ENCODE data around the gene CCDC87.
A peak's percentile ranks its signal among the peaks of the same experiment; 100 is the strongest.
"Not testable (repeated sequence)": the region's sequence is repeated elsewhere in the genome, so short reads cannot be mapped to it uniquely, and the experiment has no call there.

CCDC87 gene

DNA sequence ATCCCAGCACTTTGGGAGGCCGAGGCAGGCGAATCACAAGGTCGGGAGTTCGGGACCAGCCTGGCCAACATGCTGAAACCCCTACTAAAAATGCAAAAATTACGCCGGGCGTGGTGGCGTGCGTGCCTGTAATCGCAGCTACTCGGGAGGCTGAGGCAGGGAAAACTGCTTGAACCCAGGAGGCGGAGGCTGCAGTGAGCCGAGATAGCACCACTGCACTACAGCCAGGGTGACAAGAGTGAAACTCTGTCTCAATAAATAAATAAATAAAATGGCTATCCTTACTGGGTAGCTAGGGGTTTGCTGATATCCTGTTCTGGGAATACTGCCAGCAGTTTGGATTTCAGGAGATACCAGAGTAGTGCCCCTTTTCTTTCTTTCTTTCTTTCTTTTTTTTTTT lies 21.2 kb upstream of the CCDC87 start:
- DNase-seq: no peak

GRCh38 chr11:66612458-66612857 lies 19.6 kb upstream of the CCDC87 start:
- no peak for DNase-seq

DNA sequence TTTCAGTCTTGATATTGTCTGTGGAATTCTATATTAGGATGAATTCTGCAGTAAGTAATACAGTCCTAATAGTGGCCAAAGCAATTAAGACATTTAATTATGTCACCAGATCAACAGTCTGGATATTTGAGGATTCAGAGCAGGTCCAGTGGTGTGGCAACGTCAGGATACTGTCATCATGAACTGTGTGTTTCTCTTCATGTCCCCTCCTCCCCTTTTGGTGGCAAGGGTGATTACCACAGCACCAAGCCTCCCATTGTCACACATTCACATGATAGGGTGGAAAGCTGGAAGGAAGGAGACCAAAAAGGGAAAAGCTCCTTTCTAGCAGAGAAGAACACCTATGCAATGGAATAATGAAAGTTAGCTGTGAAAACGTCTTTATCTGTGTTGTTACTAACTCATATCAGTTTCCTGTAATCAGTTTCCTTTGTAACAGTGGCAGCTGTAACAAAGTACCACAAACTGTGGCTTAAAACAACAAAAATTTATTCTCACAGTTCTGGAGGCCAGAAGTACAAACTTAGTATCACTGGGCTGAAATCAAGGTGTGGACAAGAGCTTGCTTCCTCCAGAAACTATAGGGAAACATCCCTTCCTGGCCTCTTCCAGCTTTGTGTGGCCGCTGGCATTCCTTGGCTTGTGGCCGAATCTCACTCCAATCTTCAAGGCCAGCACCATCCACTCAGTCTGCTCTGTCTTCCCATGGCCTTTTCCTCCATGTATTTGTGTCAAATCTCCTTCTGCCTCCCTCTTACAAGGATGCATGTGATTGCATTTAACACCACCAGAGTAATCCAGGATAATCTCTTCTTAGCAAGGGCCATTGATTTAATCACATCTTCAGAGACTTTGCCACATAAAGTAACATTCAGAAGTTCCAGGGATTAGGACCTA lies 17.1 kb upstream of the CCDC87 start:
- no peak for DNase-seq

DNA sequence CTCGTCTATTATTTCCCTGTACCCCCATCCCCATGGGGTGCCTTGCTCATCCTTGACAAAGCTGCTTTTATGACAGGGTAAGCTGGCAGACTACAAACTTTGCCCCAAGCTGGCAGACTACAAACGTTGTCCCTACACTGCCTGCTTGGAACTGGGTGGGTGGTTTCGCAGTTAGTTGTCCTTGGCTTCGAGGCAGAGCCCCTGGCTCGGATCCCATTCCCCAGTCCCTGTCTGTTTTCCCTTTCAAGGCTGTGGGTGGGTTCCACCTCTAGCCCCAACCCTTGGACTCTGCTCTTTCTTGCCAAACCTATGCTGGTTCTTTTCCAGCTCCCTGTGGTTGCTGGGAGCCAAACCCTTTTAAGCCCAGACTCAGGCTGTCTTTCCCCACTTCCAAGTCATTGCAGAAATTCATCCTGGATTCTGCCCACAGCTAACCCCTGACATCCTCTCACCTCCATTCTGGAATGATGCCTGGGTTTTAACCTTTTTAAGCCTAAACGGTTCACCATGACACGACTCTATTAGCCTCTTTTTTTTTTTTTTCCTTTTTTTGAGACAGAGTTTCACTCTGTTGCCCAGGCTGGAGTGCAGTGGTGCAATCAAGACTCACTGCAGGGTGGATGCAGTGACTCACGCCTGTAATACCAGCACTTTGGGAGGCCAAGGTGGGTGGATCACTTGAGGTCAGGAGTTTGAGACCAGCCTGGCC lies 14.4 kb upstream of the CCDC87 start:
- no peak for DNase-seq

DNA sequence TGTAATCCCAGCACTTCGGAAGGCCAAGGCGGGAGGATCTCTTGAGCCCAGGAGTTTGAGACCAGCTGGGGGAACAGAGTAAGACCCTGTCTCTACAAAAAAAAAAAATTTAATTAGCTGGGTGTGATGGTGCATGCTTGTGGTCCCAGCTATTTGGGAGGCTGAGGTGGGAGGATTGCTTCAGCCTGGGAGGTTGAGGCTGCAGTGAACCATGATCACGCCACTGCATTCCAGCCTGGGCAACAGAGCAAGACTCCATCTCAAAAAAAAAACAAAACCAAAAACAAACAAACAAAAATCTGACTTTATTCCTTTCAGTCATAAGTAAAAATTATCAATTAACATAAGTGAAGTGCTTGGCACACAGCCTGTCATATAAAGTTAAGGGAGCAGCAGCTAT lies 13.7 kb upstream of the CCDC87 start:
- not testable (repeated sequence) for DNase-seq

DNA sequence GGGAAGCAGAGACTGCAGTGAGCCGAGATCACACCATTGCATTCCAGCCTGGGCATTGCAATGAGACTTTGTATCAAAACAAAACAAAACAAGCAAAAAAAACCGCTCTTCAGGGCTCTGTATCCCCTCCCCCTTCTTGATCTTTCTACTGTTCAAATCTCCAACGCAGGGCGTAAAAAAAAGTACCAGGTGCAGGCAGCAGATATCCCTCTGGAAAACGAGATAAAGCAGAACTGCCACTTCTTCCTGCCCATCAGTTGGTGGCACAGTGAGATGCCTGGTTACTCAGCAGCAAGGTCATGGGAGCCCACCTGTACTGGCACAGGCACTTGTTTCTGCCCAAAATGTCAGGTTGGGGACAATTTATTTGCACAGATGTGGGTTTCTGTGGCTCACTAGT lies 11.3 kb upstream of the CCDC87 start:
- DNase-seq: no peak

GRCh38 chr11:66603072-66603471 lies 10.2 kb upstream of the CCDC87 start:
- DNase-seq: no peak

GRCh38 chr11:66600631-66601233 lies 7.9 kb upstream of the CCDC87 start:
- DNase-seq: no peak

DNA sequence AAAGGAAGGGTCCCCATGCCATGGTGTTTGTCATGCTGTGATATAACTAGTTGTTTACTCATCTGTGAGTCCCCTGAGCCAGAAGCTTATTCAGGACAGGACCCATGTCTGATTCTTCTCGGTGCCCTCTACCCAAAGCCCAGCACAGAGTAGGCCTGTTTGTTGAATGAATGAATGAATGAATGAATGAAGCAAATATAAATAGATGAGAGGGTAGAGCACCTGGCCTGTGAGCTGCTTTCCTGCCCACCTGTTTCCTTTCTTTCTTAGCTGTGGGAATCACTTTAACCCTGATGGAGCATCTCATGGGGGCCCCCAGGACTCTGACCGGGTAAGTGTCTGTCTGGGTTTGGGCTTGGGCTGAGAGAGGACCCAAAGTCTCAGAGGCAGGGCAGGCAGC lies 7.4 kb upstream of the CCDC87 start:
- DNase-seq: no peak

DNA sequence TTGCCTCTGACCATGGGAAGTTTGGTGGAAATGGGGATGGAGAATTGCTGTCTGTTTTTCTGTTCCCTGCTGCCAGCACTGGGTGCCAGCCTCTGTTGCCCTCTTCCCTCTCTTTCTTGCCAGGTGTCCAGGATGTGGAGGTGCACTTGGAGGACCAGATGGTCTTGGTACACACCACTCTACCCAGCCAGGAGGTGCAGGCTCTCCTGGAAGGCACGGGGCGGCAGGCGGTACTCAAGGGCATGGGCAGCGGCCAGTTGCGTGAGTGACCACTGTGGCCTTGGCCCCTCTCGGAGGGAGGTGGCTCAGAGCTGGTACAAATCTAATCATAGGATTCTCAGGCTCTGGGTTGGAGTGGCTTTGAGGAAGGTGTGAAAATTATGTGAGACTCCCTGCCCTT lies 6.1 kb upstream of the CCDC87 start:
- no peak for DNase-seq

- DNase-seq: no peak
Observed at GRCh38 chr11:66595245-66595904, 2.5 kb upstream of the CCDC87 start.

- DNase-seq: no peak
Observed at GRCh38 chr11:66593650-66594049, 787 bp upstream of the CCDC87 start.

- no peak for DNase-seq
Observed at GRCh38 chr11:66593303-66593635, 406 bp upstream of the CCDC87 start.

DNA sequence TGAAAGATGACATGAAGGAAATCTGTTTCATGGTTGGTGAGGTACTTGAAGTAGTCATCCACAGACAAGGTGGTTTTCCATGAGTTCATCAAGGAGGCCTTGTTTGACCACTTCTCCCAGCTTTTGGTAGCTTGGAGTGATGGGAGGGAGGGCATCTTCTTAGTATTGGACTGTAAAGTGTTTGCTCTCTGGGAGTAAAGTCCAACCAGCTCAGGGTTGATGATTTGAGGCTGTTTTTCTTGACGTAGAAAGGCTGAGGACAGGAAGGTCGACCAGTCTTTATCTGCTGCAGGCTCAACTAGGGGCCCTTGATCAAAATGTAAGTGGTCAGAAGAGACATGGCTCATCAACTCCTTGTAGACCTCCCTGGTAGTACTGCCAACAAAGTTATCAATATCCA lies 1.7 kb downstream of the CCDC87 start:
- no peak for DNase-seq

DNA sequence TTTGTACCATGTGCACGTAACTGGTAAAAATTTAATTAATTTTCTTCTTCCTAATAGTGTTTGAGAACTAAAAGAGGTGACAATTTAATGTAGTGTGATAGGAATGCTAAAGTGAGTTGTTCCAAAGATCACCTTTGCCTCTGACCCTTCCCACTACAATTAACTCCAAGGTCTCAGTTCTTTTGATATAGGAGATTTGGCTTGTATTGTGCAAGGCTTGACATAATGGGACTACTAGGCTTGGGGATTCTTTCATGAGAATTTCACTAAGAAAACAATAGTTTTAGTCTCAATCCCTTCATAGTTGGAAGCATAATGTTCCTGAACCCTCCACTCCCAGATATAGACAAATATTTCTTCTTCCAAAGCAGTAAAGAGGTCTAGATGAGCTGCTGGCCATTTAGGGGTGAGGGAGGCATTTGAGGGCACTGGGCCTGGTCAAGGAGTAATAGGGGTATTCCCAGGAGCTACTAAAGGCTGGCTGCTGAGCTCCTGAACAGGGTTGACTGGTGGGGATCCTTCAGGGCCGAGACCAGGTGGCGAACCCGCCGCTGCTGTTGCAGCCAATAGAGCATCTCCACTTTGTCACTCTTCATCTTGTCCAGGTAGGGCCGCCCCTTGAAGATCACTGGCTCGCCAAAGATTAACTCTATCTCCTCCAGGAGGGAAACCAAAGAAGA lies 2.7 kb downstream of the CCDC87 start:
- no peak for DNase-seq

DNA sequence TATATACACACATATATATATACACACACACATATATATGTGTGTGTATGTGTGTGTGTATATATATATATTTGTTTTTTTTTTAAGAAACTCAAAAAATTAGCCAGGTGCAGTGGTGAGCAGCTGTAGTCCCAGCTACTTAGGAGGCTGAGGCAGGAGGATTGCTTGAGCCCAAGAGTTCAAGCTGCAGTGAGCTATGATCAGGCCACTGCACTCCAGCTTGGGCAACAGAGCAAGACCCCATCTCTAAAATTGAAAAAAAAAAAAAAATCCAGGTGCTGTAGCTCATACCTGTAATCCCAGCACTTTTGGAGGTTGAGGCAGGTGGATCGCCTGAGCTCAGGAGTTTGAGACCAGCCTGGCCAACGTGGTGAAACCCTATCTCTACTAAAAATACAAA lies 3.5 kb downstream of the CCDC87 start:
- not testable (repeated sequence) for DNase-seq

DNA sequence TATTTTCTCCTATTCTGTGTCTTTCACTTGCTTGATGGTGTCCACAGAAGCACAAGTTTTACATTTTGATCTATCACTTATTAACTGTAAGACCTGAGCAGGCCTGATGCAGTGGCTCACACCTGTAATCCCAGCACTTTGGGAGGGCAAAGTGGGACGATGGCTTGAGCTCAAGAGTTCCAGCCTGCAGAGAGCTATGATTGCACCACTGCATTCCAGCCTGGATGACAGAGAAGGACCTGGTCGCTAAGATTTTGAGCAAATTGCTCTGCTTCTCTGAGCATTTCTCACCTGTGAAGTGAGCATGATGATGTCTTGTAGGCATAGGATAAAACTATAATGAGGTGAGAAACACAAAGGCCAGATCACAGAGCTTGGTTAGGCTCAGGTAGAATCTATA lies 6.7 kb downstream of the CCDC87 start:
- DNase-seq: no peak

- not testable (repeated sequence) for DNase-seq
Observed at GRCh38 chr11:66585447-66585846, 7.4 kb downstream of the CCDC87 start.

DNA sequence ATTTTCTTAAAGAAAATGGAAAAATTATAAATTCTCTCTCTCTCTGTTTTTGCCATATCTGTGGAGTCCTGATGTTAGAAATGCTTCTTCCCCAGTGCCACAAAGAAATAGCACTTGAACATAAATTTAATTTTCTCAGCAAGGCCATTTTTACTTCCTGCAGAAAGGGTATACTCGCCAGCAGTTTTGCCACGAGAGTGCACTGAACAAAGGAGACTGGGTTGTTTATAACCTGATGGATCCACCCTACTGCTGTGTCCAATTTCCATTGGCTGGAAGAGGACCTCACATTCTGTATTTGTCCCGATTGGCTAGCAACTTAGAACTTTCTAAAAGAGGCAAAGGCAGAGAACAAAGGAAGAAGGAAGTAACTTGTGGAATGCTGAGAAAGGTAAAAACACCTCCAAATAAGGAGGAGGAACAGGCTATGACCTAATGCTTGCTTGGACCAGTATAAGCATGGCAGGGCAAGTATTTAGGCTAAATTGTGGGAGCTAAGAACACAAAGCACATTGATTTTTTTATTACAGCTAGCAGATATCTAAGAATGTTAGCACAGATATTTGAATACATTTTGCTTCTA lies 10.2 kb downstream of the CCDC87 start:
- not testable (repeated sequence) for DNase-seq

GRCh38 chr11:66581261-66581660 lies 11.6 kb downstream of the CCDC87 start:
- DNase-seq: no peak

DNA sequence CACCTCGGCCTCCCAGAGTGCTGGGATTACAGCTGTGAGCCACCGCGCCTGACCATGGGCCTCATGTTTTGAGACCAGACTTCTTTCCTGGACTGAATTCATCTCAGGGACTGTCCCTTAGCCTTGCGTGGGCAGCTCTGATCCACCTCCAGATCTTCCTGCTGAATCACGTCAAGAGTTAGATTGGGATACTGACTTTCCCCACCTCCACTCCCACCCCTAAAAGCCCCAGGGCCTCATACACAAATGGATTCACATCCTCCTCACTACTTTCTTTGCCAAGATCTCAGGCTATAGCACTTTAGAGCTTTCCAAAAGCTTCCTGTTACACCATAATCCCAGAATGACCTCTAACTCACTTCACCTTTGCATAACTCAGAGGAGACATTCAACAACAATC lies 12.1 kb downstream of the CCDC87 start:
- no peak for DNase-seq

DNA sequence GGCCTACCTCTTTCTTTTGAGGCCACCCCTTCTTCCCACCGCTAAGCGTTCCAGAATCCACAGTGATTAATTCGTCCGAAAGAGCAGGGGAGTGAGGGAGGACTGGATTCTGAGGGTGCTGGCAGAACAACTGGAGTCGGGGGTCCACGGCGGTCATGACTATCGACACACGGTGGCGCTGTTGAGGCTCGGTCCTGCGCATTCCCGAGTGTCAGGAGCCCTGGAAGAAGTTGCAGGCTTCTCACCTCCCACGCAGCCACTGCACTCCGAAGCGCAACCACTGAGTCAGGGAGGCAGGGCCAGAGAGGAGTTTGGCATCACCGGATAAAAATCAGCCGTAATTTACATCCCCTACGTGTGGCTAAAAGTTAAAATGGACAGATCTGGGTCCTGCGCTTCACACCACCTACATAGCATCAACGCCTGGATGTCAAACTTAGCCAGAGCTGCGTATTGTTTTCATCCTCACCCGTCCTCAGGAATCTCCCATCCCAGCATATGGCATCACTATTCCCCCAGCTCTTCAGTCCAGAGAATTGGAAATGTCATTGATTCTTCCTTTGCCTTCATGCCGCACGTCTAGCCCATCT lies 13.8 kb downstream of the CCDC87 start:
- DNase-seq: peak; percentile 17 to 26

Measured in AML-193 (cell line).